ENCODE measurements around the gene GAREM1.

The GAREM1 gene

DNA sequence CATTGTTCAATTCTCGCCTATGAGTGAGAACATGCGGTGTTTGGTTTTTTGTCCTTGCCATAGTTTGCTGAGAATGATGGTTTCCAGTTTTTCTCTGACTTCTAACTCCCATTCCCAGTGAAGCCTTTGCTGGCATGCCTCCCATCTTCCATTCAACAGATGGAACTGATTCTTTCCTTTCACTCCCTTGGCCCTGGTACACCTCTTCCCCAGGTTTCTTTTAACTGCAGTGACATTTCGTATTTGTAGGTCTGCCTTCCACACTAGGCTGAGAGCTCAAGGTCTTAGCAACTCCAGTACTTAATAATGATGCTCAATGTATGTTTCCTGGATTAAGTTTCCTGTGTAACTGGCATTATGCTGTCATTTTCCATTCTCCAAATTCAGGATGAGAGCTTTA lies 48.5 kb downstream of the GAREM1 start:
- Histone ChIP-seq H4K20me1 (ENCODE audit: insufficient read depth, low read length) (no peaks in the 10 kb centered on the region), H2AFZ (ENCODE audit: low read length) (no peak overlapping the region), H3F3A (ENCODE audit: insufficient read depth, low read length) (no peaks in the 10 kb centered on the region), H3K27ac (ENCODE audit: low read depth, low read length, poor library complexity, severe bottlenecking) (no peak overlapping the region), H3K4me1 (ENCODE audit: insufficient read depth, low read length, severe bottlenecking) (no peaks in the 10 kb centered on the region), H3K27me3 (ENCODE audit: insufficient read depth, low read length) (peaks cover 3% of the 10 kb centered on the region; the same call in 1 of the 2 replicates), H3K9me2 (ENCODE audit: low read depth, low read length) (no peaks in the 10 kb centered on the region), H3K4me2 (ENCODE audit: low read length) (no peak overlapping the region), H3K4me3 (ENCODE audit: low read depth, low read length, poor library complexity, severe bottlenecking) (no peak overlapping the region), H3K9ac (ENCODE audit: low read length) (no peak overlapping the region), H3K79me2 (ENCODE audit: insufficient read depth, low read length) (no peaks in the 10 kb centered on the region), H3K9me3 (ENCODE audit: low read length) (no peaks in the 10 kb centered on the region), H3K36me3 (ENCODE audit: insufficient read depth, low read length) (no peaks in the 10 kb centered on the region)
- no peak for TF ChIP-seq CTCF (IDR thresholded peaks at IDR 0.05; ENCODE audit: low read length)
- TF ChIP-seq EZH2 (IDR thresholded peaks at IDR 0.05; ENCODE audit: borderline replicate concordance, low read length): no peak

- Histone ChIP-seq H3K36me3 (ENCODE audit: insufficient read depth, low read length) (no peaks in the 10 kb centered on the region), H3K27me3 (ENCODE audit: insufficient read depth, low read length) (no peaks in the 10 kb centered on the region), H3F3A (ENCODE audit: insufficient read depth, low read length) (no peaks in the 10 kb centered on the region), H3K9me3 (ENCODE audit: low read length) (no peaks in the 10 kb centered on the region), H3K9me2 (ENCODE audit: low read depth, low read length) (no peaks in the 10 kb centered on the region), H4K20me1 (ENCODE audit: insufficient read depth, low read length) (no peaks in the 10 kb centered on the region), H3K9ac (ENCODE audit: low read length) (no peak overlapping the region), H3K27ac (ENCODE audit: low read depth, low read length, poor library complexity, severe bottlenecking) (no peak overlapping the region), H2AFZ (ENCODE audit: low read length) (no peak overlapping the region), H3K4me2 (ENCODE audit: low read length) (no peak overlapping the region), H3K4me3 (ENCODE audit: low read depth, low read length, poor library complexity, severe bottlenecking) (no peak overlapping the region), H3K4me1 (ENCODE audit: insufficient read depth, low read length, severe bottlenecking) (no peaks in the 10 kb centered on the region), H3K79me2 (ENCODE audit: insufficient read depth, low read length) (no peaks in the 10 kb centered on the region)
- TF ChIP-seq EZH2 (IDR thresholded peaks at IDR 0.05; ENCODE audit: borderline replicate concordance, low read length) (no peak), CTCF (IDR thresholded peaks at IDR 0.05; ENCODE audit: low read length) (no peak)
Observed at GRCh38 chr18:32420084-32420750, 50.5 kb downstream of the GAREM1 start.

DNA sequence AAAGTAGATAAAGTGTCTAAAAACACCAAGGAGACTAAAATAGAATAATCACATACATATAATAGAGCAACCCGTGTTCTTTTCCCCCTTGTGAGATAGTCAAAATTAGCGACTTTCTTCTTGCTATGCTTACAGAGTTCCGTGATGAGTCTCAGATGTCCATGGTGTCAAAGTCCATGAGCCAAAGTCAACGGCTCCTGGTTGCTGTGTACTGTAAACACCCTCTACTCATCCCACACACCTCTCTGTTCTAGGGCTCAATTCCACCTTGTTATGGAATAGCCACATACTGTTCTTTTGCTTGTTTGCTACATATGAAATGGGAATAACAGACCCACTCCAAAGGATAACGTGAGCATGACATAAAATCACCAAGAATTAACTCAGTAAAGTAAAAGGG lies 52.5 kb downstream of the GAREM1 start:
- H3F3A ChIP-seq (ENCODE audit: insufficient read depth, low read length): no peaks in the 10 kb centered on the region
- no peaks in the 10 kb centered on the region for H3K4me1 ChIP-seq (ENCODE audit: insufficient read depth, low read length, severe bottlenecking)
- no peak for TF ChIP-seq CTCF (IDR thresholded peaks at IDR 0.05; ENCODE audit: low read length)
- TF ChIP-seq EZH2 (IDR thresholded peaks at IDR 0.05; ENCODE audit: borderline replicate concordance, low read length): no peak
- H3K9me2 ChIP-seq (ENCODE audit: low read depth, low read length): no peaks in the 10 kb centered on the region
- H3K79me2 ChIP-seq (ENCODE audit: insufficient read depth, low read length): no peaks in the 10 kb centered on the region
- H3K36me3 ChIP-seq (ENCODE audit: insufficient read depth, low read length): no peaks in the 10 kb centered on the region
- H3K9me3 ChIP-seq (ENCODE audit: low read length): no peaks in the 10 kb centered on the region
- H3K27me3 ChIP-seq (ENCODE audit: insufficient read depth, low read length): no peaks in the 10 kb centered on the region
- no peak overlapping the region for H3K9ac ChIP-seq (ENCODE audit: low read length)
- H3K27ac ChIP-seq (ENCODE audit: low read depth, low read length, poor library complexity, severe bottlenecking): no peak overlapping the region
- no peak overlapping the region for H3K4me2 ChIP-seq (ENCODE audit: low read length)
- H3K4me3 ChIP-seq (ENCODE audit: low read depth, low read length, poor library complexity, severe bottlenecking): no peak overlapping the region
- H4K20me1 ChIP-seq (ENCODE audit: insufficient read depth, low read length): no peaks in the 10 kb centered on the region
- H2AFZ ChIP-seq (ENCODE audit: low read length): no peak overlapping the region
